ENCODE measurements around the gene PEPD. TPM values are rescaled to one million over a fixed set of nuclear protein-coding genes. Genes with fewer than 3 reads are reported as not detected.

The PEPD gene
- total RNA-seq, 1 experiment from 2014 or later = 40.5 TPM

DNA sequence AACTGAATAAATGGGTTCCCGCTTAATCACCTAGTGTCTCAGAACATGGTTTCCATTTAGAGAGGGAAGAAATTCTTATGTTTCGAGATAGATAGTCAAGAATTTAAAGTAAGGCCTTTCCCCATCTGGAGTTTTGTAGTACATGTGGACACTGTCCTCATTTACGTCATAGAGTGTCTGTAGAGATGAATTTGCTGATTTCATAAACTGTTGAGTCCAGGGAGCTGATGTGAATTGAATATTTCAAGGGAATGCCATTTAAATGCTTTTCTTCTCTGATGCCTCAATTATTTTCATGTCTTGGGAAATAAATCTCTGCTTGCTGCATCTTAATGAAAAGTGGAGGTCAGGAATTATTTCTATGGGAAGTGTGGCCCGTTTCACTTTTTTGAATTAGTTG is 138.6 kb downstream of the PEPD start:
- Histone ChIP-seq H3K27me3 (ENCODE audit: insufficient read depth, low read length) (no peaks in the 10 kb centered on the region), H3K9me3 (ENCODE audit: control insufficient read depth in 1 of 2, insufficient read depth in 1 of 2, low read depth in 1 of 2, low read length in 2 of 2) (no peaks in the 10 kb centered on the region), H3K36me3 (ENCODE audit: control insufficient read depth in 1 of 2, insufficient read depth in 2 of 2, low read length in 2 of 2) (peaks cover 6 to 16% of the 10 kb centered on the region in 2 experiments; a peak in 3 of 4 replicates), H3K27ac (ENCODE audit: low read depth, low read length) (no peak overlapping the region), H4K20me1 (ENCODE audit: insufficient read depth) (peaks cover 7% of the 10 kb centered on the region; the same call in 1 of the 2 replicates), H3K4me1 (ENCODE audit: control insufficient read depth in 1 of 2, insufficient read depth in 2 of 2, low read length in 2 of 2) (no peaks in the 10 kb centered on the region), H3K9me2 (ENCODE audit: insufficient read depth) (no peaks in the 10 kb centered on the region), H3K4me2 (ENCODE audit: low read length) (no peak overlapping the region), H3K9ac (ENCODE audit: low read length) (no peak overlapping the region), H3K4me3 (replicated peaks in 1 of 2; ENCODE audit: low read depth in 1 of 2, low read length in 2 of 2) (no peak overlapping the region), H2AFZ (ENCODE audit: low read depth, low read length, poor library complexity, severe bottlenecking) (no peak overlapping the region), H3K79me2 (ENCODE audit: insufficient read depth, low read length) (peaks cover 69% of the 10 kb centered on the region)
- ChIA-PET CTCF (no interaction called here), POLR2A (interaction anchor here (1.5 kb wide), 1 partner anchor 8 kb away, joined by 5 read pairs; no protein-coding TSS in a partner anchor), RAD21 (ENCODE audit: low non-redundant PET in 1 of 2, low total read pairs in 2 of 2, uncharacterized antibody in 2 of 2, unreplicated experiment in 2 of 2) (no interaction called here)
- TF ChIP-seq SIN3A (IDR thresholded peaks at IDR 0.05; ENCODE audit: low read depth) (no peak), JUND (IDR thresholded peaks at IDR 0.05) (no peak), CEBPB (IDR thresholded peaks at IDR 0.05; ENCODE audit: low read depth) (no peak), POLR2AphosphoS5 (IDR thresholded peaks at IDR 0.05; ENCODE audit: low read depth, low read length) (no peak), CBX3 (IDR thresholded peaks at IDR 0.05; ENCODE audit: low read depth) (no peak), SRF (IDR thresholded peaks at IDR 0.05; ENCODE audit: low read depth) (no peak), RAD21 (IDR thresholded peaks at IDR 0.05; ENCODE audit: low read depth) (no peak)
- TF ChIP-seq, protein P1, sequence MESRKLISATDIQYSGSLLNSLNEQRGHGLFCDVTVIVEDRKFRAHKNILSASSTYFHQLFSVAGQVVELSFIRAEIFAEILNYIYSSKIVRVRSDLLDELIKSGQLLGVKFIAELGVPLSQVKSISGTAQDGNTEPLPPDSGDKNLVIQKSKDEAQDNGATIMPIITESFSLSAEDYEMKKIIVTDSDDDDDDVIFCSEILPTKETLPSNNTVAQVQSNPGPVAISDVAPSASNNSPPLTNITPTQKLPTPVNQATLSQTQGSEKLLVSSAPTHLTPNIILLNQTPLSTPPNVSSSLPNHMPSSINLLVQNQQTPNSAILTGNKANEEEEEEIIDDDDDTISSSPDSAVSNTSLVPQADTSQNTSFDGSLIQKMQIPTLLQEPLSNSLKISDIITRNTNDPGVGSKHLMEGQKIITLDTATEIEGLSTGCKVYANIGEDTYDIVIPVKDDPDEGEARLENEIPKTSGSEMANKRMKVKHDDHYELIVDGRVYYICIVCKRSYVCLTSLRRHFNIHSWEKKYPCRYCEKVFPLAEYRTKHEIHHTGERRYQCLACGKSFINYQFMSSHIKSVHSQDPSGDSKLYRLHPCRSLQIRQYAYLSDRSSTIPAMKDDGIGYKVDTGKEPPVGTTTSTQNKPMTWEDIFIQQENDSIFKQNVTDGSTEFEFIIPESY (IDR thresholded peaks at IDR 0.05; ENCODE audit: extremely low read depth, insufficient replicate concordance, low read length) = no peak
- TF ChIP-seq, protein P2, sequence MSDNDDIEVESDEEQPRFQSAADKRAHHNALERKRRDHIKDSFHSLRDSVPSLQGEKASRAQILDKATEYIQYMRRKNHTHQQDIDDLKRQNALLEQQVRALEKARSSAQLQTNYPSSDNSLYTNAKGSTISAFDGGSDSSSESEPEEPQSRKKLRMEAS (IDR thresholded peaks at IDR 0.05) = no peak
- intact Hi-C loops (cut with micrococcal nuclease) = no loop called here
- no peak for ATAC-seq
- no TSS peak for BruUV-seq (replicated peaks)
- no peak for DNase-seq (ENCODE audit: low read depth, low spot score)

All from HCT116 (cell line).